Left lung (tissue), 10 donors: Measurements from ENCODE around the gene SLC25A21. TPM values are rescaled to one million over a fixed set of nuclear protein-coding genes. Genes with fewer than 3 reads are reported as not detected.

Experiments
- ATAC-seq: fragments of 200-7000 bp; cut with Tn5 transposase; one replicate; pipeline ENCODE4 v1.9.1; 2020; ENCODE audit warnings: moderate library complexity
- DNase-seq, 4 donors: peaks; one replicate each; pipeline ENCODE4 v3.0.0-alpha.2; 2013 to 2020
- H3K27ac ChIP-seq, 2 donors: fragments of 200-600 bp; sonication (generic) in 1 of 2; one replicate each; pipeline versions ENCODE4 v1.5.0 to v1.8.0; 2020 to 2021
- H3K27me3 ChIP-seq, 2 donors: fragments of 200-600 bp; sonication (generic) in 1 of 2; one replicate each; pipeline versions ENCODE4 v1.5.0 to v1.8.0; 2020 to 2021
- H3K36me3 ChIP-seq, 2 donors: fragments of 200-600 bp; sonication (generic) in 1 of 2; one replicate each; pipeline versions ENCODE4 v1.5.0 to v1.8.0; 2020 to 2021
- H3K4me1 ChIP-seq, 2 donors: fragments of 200-600 bp; one replicate each; pipeline ENCODE4 v1.8.0; 2021
- H3K4me3 ChIP-seq, 2 donors: fragments of 200-600 bp; sonication (generic) in 1 of 2; one replicate each; pipeline versions ENCODE4 v1.5.0 to v1.8.0; 2020 to 2021; ENCODE audit warnings: mild to moderate bottlenecking in 1 of 2
- H3K9me3 ChIP-seq, 2 donors: fragments of 200-600 bp; sonication (generic) in 1 of 2; one replicate each; pipeline versions ENCODE4 v1.5.0 to v1.8.0; 2020 to 2021
- intact Hi-C, 2 donors: fragments of 100-400 bp; cut with DNase I; formaldehyde crosslinking; loops; one replicate each; pipeline versions ENCODE4 v1.11.2 to v1.14.2; 2022
- polyA plus RNA-seq, 6 donors: library from polyadenylated mRNA; unstranded; fragments of 120-200 nt; gene quantifications; one replicate each; pipeline ENCODE4 v1.2.1, GENCODE V29; 2013; ENCODE audit not compliant: insufficient read length in 6 of 6
- total RNA-seq, 2 donors: library from RNA; stranded (reverse); fragmentation: NEBNext Ultra II Directional; extraction: Animal tissue kit (Norgen Biotek cat#: 25700); gene quantifications; one replicate each; pipeline ENCODE4 v1.2.1, GENCODE V29; 2021
- TF ChIP-seq, protein P1 (sequence below), 2 donors: fragments of 200-600 bp; sonication (generic) in 1 of 2; IDR thresholded peaks; one replicate each; pipeline versions ENCODE4 v1.5.0 to v1.8.0; 2021; ENCODE audit warnings: antibody characterized with exemption in 2 of 2
- donor health status: DM: no; HTN: yes; CAD: no.
- donor health status: DM: no; HTN: no; CAD: no.

Gene SLC25A21
- total and polyA plus RNA-seq, 8 donors = 0.47 to 3.7 (median 2.7) TPM

DNA sequence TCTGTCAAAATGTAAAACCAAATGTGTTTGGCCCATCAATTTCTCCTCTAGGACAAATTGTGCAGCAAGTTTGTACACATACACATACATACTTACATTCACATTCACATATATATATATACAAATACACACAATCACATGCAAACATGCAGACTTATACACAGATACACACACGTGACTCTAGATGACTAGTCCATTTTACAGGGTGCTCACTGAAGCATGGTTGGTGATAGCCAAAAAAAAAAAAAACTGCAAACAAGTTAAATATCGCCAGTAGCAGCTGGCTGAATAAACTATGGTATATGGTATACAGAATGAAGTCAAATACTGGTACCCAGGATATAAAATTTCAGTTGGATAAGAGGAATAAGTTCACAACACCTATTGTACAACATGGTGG is 77.9 kb downstream of the SLC25A21 start:
- Histone ChIP-seq H3K36me3 (no peaks in the 10 kb centered on the region), H3K4me1 (no peaks in the 10 kb centered on the region), H3K27ac (no peak overlapping the region), H3K4me3 (no peak overlapping the region), H3K27me3 (no peaks in the 10 kb centered on the region), H3K9me3 (no peaks in the 10 kb centered on the region)
- DNase-seq (no peak), ATAC-seq (no peak)
- TF ChIP-seq, protein P1, sequence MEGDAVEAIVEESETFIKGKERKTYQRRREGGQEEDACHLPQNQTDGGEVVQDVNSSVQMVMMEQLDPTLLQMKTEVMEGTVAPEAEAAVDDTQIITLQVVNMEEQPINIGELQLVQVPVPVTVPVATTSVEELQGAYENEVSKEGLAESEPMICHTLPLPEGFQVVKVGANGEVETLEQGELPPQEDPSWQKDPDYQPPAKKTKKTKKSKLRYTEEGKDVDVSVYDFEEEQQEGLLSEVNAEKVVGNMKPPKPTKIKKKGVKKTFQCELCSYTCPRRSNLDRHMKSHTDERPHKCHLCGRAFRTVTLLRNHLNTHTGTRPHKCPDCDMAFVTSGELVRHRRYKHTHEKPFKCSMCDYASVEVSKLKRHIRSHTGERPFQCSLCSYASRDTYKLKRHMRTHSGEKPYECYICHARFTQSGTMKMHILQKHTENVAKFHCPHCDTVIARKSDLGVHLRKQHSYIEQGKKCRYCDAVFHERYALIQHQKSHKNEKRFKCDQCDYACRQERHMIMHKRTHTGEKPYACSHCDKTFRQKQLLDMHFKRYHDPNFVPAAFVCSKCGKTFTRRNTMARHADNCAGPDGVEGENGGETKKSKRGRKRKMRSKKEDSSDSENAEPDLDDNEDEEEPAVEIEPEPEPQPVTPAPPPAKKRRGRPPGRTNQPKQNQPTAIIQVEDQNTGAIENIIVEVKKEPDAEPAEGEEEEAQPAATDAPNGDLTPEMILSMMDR (IDR thresholded peaks at IDR 0.05) = no peak
- intact Hi-C loops = no loop called here

DNA sequence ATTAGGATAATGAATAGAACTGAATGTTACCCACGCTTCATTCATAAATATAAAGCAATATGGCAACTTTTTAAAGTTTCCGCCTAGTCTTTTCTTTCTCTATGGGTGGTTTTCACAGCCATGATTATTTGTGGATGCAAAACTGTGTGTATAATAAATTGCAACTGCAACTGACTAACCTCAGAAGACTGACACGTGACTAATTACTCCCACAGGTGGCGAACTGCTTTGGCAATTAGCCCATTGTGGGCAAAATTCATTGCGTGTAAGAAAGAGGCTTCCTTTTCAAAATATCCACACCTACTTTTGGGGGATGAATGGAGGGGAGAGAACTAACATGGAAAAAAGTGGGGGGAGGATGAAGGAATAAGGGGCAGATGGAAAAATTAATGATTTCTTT is 79.0 kb downstream of the SLC25A21 start:
- no peak overlapping the region for H3K4me3 ChIP-seq
- H3K27ac ChIP-seq = no peak overlapping the region
- TF ChIP-seq, protein P1 (IDR thresholded peaks at IDR 0.05) = no peak
- H3K9me3 ChIP-seq = no peaks in the 10 kb centered on the region
- no peaks in the 10 kb centered on the region for H3K36me3 ChIP-seq
- H3K27me3 ChIP-seq = no peaks in the 10 kb centered on the region
- intact Hi-C loops = no loop called here
- ATAC-seq (no peak), DNase-seq (no peak)
- H3K4me1 ChIP-seq = no peaks in the 10 kb centered on the region

DNA sequence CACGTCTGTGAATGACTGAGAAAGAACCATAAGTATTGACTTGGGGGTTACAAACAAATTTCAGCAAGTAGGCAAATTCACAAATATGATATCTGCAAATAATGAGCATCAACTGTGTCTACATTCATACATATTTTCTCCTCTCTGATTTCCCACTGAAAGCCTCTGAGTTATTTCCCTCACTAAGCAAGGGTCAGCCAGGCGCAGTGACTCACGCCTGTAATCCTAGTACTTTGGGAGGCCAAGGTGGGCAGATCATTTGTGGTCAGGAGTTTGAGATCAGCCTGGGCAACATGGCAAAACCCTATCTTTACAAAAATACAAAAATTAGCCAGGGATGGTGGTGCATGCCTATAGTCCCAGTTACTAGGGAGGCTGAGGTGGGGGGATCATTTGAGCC is 80.8 kb downstream of the SLC25A21 start:
- intact Hi-C loops = no loop called here
- no peaks in the 10 kb centered on the region for H3K36me3 ChIP-seq
- ATAC-seq (no peak), DNase-seq (no peak)
- H3K27me3 ChIP-seq = no peaks in the 10 kb centered on the region
- TF ChIP-seq, protein P1 (IDR thresholded peaks at IDR 0.05) = no peak
- H3K4me1 ChIP-seq = no peaks in the 10 kb centered on the region
- H3K9me3 ChIP-seq = no peaks in the 10 kb centered on the region
- no peak overlapping the region for H3K27ac ChIP-seq
- no peak overlapping the region for H3K4me3 ChIP-seq

- intact Hi-C loops = no loop called here
- ATAC-seq (no peak), DNase-seq (peak in 1 of 4 donors; percentile 8)
- TF ChIP-seq, protein P1 (IDR thresholded peaks at IDR 0.05) = no peak
- no peak overlapping the region for H3K4me3 ChIP-seq
- H3K9me3 ChIP-seq = no peaks in the 10 kb centered on the region
- no peaks in the 10 kb centered on the region for H3K4me1 ChIP-seq
- H3K27ac ChIP-seq = no peak overlapping the region
- no peaks in the 10 kb centered on the region for H3K36me3 ChIP-seq
- H3K27me3 ChIP-seq = no peaks in the 10 kb centered on the region
Measured at GRCh38 chr14:37090026-37090425, 82.4 kb downstream of the SLC25A21 start.

DNA sequence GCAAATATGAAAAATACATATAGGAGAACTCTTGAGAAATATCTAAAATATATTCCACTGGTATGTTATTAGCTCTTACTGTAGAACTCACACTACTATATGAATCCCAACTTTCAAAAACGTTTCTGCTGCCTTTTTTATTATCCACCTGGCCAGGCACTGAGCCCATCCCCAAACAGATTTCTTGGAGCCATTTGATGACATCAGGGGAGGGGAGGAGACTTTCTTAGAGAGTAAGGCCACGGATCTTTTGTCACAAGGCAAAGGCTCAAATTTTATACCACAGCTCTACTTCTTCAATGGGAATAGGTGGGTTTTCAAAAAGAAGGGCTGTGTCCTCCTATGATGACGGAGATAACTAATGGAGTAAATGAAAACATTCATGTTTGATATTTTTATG is 83.0 kb downstream of the SLC25A21 start:
- TF ChIP-seq, protein P1 (IDR thresholded peaks at IDR 0.05) = no peak
- no peaks in the 10 kb centered on the region for H3K9me3 ChIP-seq
- ATAC-seq (no peak), DNase-seq (no peak)
- H3K36me3 ChIP-seq = no peaks in the 10 kb centered on the region
- no peak overlapping the region for H3K4me3 ChIP-seq
- no peaks in the 10 kb centered on the region for H3K4me1 ChIP-seq
- intact Hi-C loops = no loop called here
- H3K27me3 ChIP-seq = no peaks in the 10 kb centered on the region
- H3K27ac ChIP-seq = no peak overlapping the region
